Mammary epithelial cell (primary cell): ENCODE measurements around the gene IFT43.

Experiments used
- EZH2 ChIP-seq: IDR thresholded peaks from 2 replicates; pipeline ENCODE4 v1.6.1; 2012; ENCODE audit warnings: low read length, inconsistent platforms, borderline replicate concordance
- TF ChIP-seq, protein P1 (sequence below), 2 donors: IDR thresholded peaks in 1 of 2; conservative IDR thresholded peaks in 1 of 2; 2 replicates each; pipeline ENCODE4 v1.5.1; 2011 to 2012; ENCODE audit warnings: inconsistent platforms in 2 of 2, low read length in 2 of 2, mild to moderate bottlenecking in 2 of 2, control low read depth in 1 of 2, low read depth in 1 of 2; ENCODE audit not compliant: insufficient read depth in 1 of 2; ENCODE audit errors: extremely low read depth in 1 of 2

DNA sequence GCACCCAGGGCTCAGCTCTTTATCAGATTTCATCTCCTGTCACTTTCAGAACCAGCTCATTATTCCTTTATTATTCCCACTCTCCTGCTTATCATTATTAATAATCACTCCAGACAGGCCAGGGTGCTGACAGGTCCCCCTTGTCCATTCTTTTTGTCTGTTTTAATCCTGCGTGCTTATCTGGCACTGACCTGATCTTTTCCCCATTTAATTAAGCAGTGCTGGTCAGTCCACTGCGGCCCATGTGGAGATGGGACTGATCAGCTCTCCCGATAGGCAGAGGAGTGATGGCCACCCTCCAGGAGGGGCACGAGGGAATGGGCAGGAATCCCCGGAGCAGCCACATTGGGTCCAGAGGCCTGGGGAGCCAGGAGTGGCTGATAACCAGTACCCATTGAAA is 110.7 kb downstream of the IFT43 start:
- TF ChIP-seq, protein P1, sequence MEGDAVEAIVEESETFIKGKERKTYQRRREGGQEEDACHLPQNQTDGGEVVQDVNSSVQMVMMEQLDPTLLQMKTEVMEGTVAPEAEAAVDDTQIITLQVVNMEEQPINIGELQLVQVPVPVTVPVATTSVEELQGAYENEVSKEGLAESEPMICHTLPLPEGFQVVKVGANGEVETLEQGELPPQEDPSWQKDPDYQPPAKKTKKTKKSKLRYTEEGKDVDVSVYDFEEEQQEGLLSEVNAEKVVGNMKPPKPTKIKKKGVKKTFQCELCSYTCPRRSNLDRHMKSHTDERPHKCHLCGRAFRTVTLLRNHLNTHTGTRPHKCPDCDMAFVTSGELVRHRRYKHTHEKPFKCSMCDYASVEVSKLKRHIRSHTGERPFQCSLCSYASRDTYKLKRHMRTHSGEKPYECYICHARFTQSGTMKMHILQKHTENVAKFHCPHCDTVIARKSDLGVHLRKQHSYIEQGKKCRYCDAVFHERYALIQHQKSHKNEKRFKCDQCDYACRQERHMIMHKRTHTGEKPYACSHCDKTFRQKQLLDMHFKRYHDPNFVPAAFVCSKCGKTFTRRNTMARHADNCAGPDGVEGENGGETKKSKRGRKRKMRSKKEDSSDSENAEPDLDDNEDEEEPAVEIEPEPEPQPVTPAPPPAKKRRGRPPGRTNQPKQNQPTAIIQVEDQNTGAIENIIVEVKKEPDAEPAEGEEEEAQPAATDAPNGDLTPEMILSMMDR (conservative IDR thresholded peaks at IDR 0.05 in 1 of 2, IDR thresholded peaks at IDR 0.05 in 1 of 2; ENCODE audit: extremely low read depth in 1 of 2, insufficient read depth in 1 of 2, low read depth in 1 of 2, low read length in 2 of 2) = no peak
- no peak for TF ChIP-seq EZH2
